Measurements from ENCODE around the gene RNF111.
A peak's percentile ranks its signal among the peaks of the same experiment; 100 is the strongest.

RNF111 gene

DNA sequence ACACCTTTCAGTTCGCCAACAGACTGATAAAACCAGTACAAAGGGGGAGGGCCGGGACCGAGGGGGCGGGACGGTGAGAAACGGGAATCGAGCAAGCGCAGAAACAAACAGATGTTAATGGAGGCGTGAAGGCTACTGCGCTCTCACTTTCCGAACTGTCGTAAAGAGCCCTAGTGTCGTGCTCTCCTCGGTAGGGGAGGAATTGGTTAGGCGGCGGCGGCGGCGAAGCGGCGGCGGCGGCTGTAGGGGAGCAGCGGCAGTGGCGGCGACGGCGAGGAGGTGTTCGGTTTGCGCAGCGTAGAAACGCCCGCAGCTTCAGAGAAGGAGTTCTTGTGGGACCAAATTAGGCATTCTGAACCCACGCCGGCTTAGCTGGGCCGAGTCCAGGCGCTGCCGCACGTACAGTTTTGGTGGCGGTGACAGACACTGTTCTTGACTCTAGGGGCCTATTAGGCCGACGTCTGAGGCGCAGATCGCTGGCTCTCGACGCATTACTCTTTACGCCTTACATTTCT is at the start of gene RNF111:
Gene RNF111 (plus strand): TSS at position 173 of the 515 bp plus-strand sequence. CDS start 43,160 bp downstream, outside the sequence.
- peak; percentile 79 for DNase-seq (ENCODE audit: low read depth, low spot score)

DNA sequence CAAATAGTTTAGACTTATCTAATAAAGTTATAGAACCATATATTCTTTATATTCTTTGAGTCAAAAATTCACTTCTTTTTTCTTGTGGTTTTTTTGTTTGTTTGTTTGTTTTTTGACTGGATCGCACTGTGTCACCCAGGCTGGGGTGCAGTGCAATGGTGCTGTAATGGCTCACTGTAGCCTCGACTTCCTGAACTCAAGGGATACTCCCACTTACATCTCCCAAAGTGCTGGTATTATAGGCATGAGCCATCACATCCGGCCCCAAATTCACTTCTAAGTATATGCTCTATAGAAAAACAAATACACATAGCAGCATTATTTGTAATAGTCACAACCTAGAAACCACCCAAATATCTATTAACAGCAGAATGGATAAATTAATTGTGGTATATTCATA is 40.3 kb upstream of the RNF111 start:
- no peak for DNase-seq (ENCODE audit: low read depth, low spot score)

DNA sequence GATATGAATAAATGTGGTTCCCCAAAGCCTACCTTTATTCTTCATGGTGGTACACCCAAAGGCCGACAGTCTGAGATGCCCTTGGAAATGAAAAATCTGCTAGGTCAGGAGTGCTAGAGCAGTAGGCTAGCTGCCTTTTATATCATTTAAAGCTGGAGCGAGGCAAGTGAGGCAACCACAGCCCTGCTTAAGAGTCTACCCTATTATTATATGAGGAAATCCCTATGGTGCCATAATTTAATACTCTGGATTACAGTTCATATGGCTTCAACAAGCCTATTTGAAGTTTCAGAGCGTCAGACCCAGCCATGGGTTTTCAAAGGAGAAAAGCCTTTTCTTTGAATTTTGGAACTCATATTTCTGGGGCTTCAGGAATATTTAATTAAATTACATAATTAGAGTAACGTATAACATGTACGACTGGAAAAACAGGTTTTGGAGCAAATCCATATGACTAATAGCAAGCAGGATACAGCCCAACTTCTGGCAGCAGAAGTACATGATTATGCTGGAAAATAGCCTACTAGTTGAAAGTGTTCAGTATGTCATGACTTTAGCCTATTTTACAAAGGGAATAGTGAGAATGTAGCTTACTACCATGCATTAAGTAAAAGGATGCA is 36.0 kb upstream of the RNF111 start:
- DNase-seq (ENCODE audit: low read depth, low spot score): no peak

DNA sequence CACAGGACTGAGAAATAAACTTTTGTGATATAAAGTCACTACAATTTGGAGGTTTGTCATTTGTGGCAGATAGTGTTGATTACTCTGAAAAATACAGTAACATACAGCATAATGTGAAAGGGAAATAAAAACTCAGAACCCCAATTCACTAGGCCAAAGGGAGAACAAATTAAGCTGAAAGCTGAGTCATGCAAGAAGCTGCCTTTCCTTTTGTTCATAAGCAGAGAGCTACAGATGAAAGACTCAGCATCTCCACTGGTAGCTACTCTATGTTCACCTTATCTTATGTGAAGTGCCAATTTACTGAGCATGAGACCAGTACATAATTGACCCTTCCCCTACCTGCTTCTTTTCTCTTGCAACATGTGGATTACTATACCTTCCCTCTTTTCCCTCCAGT is 34.7 kb upstream of the RNF111 start:
- no peak for DNase-seq (ENCODE audit: low read depth, low spot score)

DNA sequence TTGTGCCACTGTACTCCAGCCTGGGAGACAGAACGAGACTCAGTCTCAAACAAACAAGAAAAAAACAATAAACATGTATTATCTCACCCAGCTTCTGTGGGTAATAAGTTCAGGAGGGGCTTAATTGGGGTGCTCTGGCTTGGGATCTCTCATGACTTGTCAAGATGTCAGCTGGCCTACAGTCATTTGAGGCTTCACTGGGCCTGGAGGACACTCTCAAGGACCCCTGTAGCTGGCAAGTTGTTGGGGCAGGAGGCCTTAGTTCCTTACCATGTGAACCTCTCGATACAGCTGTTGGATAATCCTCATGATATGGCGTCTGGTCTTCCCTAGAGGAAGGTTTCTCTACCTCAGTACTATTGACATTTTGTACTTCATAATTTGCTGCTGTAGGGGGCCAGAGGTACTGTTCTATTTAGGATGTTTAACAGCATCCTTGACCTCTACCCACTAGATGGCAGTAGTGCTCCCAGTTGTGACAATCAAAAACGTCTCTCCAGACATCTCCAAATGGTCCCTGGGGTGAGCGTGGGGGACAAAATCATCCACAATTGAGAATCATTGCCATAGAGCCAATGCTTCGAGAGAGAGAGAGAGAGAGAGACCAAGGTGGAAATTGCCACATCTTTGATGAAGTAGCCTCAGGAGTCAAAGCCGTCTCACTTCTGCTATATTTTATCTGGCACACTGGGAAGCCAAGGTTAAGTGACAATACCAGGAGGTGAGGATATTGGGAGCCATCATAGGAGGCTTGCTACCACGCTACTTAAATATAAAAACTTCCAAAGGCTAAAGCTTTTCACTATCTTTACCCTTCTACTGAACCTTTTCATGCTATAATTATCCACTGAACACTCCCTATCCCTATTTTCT is 30.1 kb upstream of the RNF111 start:
- peak; percentile 30 for DNase-seq (ENCODE audit: low read depth, low spot score)

DNA sequence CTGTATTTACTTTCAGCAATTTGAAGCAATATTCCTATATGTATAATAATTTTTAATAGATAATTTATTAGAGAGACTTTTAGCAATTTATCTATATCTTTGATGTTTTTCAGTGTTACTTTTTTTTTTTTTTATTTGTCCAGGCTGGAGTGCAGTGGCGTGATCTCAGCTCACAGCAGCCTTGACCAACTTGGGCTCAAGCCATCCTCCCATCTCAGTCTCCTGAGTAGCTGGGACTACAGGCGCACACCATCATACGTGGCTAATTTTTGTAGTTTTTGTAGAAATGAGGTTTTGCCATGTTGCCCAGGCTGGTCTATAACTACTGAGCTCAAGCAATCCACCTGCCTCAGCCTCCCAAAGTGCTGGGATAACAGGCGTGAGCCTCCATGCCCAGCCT is 28.7 kb upstream of the RNF111 start:
- no peak for DNase-seq (ENCODE audit: low read depth, low spot score)

DNA sequence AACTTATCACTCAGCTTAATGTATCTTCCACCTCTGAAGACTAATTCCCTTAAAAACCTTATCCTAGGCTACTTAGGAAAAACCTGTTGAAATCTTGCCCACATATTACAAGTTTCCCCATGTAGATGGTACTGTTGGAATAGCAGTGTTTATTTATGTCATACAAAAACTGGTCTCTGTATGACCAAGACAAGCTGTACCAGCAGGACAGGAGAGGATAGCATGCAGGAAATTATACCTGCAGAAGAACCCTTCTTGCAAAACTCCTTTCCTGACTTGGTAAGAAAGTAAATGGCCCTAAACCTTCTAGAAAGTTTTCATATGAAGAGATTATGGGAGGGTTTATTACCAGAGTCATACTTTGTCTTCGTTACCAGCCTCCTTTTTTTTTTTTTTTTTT is 25.3 kb upstream of the RNF111 start:
- DNase-seq (ENCODE audit: low read depth, low spot score): no peak

DNA sequence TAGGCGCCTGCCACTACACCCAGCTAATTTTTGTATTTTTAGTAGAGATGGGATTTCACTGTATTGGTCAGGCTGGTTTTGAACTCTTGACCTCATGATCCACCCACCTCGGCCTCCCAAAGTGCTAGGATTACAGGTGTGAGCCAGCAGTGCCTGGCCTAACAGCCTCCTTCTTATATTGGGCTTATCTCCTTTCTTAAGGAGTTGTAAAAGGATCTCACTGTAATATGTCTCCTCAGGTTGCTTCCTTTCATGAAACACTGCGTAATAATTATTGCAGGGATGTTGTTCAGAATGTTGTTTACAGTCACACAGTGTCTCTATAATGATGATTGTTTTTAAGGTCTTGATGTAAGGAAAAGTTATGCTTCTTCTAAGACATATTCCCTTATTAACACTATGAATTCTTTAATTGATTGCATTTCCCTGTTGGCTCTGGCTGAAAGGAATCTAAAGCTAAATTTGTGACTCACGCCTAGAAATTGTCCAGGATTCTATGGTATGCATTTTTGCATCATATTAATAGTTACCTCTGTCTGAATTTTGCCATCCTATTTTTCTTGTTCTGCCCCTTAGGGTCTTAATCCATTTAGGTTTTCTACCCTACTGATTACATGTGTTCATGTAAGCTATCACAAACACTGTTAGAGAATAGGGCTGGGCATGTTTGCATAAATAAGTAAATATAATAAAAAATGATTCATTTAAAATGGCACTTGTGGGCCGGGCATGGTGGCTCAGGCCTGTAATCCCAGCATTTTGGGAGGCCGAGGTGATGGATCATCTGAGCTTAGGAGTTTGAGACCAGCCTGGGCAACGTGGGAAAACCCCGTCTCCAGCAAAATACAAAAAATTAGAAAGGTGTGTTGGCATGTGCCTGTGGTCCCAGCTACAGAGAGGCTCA is 24.5 kb upstream of the RNF111 start:
- no peak for DNase-seq (ENCODE audit: low read depth, low spot score)

DNA sequence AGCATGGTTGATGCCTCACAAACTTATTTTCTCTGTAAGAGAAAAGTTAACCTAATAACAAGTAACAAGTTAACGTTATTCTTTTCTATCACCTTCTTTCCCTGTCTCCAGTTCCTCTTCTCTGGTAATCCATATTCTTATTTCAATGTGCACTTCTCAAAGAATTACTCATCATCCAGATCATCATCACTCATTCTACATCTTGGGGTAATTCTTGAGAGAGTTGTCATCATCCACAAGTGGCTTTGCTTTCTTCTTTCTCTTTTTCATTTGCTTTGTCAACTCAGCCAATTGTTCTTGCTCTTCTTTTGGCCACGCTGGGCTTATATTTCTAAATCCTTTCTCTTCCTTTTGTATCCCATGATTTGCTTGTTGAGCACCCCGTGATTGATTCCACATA is 20.8 kb upstream of the RNF111 start:
- no peak for DNase-seq (ENCODE audit: low read depth, low spot score)

DNA sequence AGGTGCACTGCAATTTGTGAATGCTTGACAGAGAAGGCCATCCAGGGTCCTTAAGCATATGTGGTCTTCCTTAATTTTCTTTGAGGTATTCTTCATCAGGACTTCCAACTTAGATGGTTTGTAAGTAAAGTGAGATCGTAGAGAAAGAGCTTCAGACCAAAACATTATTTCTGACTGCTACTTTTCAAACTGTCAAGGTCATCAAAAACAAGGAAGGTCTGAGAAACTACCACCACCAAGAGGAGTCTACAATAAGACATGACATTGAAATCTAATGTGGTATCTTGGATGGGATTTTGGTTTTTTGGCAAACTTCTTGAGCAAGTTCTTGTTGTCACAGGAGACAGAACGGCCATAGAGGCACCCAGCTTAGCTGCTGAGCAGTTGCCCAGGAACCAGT is 20.0 kb upstream of the RNF111 start:
- no peak for DNase-seq (ENCODE audit: low read depth, low spot score)

DNA sequence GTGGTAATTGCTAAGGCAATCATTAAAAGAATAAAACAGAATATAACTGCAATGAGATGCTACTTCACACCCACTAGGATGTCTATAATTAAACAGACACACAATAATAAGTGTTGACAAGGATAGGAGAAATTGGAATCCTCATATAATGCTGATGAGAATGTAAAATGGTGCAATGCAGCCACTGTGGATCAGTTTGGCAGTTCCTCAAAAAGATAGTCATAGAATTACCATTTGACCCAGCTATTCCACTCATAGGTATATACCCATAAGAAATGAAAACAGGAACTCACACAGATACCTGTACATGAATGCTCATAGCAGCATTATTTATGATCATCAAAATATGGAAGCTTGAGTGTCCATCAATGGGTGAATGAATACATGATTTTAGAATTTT is 9.6 kb upstream of the RNF111 start:
- no peak for DNase-seq (ENCODE audit: low read depth, low spot score)

DNA sequence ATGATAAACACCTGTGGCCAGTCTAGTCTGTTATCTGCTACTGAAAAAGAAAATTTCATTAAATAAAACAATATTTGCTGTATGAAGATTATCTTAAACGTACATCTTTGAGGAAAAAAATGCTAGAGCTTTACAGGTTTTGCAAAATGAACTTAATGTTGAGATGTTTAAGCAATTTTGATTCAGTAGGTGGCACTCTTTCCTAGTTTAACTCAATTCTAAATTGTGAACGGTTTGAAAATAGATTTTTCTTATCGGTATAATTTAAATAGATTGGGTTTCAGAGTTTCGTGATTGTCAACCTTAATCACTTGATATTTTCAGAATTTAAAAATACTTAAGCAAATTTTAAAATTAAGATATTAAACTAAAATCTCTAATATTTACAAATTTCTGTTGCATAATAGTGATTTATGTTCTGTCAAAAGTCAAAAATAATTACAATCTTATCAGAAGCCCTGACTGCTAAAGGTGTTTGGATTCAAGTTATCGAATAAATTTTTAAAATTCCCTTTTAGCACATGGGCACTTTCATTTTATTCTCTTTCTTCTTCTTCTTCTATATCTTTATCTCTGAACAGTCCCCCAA is 7.0 kb upstream of the RNF111 start:
- no peak for DNase-seq (ENCODE audit: low read depth, low spot score)

DNA sequence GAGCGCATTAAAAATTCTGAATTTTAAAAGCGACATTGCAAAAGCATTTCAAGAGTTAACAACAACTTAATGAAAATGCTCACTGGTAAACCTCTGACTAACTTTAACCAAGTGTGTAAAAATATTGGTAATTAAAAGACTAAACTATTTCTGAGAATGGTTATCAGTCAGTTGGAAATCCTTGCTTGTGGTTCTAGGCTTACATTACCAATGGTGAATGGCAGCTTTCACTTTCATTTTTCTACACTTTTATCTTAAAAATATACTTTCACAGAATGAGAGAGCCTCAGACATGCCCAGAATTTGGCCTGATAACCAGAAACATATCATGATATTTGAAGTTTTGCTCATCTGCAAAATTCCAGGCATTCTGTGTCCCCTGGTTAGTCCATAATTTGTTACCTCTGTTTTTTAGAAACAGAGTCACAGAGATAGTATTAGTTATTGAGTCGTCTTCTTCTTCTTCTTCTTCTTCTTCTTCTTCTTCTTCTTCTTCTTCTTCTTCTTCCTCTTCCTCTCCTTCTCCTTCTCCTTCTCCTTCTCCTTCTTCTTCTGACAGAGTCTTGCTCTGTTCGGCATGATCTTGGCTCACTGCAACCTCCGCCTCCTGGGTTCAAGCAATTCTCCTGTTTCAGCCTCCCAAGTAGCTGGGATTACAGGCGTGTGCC is 5.5 kb upstream of the RNF111 start:
- DNase-seq (ENCODE audit: low read depth, low spot score): no peak

DNA sequence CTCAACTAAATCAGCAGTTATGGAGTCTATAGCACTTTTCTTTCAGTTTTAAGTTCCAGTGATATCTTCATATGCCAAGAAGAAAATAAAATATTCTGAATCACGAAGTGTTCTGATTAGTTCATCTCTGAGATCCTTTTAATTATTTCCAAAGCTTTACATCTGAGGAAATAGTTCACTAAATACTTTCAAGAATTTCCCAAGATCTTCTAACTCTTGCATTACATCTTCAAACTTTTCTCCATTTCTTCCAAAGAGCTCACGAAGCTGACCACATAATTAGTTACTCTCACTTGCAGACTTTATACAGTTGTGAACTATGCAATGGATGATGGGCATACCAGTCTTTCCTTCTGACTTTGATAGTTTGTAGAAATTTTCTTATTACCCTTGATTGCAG is 4.2 kb upstream of the RNF111 start:
- no peak for DNase-seq (ENCODE audit: low read depth, low spot score)

DNA sequence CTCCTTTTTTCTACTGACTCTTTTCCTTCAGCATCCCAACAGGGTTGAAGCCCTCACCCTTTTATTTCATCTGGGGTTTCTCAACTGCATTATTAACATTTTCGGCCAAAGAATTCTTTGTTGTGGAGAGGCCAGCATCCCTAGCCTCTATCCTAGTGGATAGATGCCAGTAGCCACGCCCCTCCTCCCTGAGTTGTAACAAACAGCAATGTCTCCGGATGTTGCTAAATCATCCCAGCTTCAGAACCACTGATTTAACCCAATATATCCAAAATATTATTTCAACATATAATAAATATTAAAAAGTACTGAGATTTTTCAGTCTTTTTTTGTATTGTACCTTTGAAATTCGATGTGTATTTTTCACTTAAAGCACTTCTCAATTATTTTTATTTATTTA is 2.0 kb upstream of the RNF111 start:
- DNase-seq (ENCODE audit: low read depth, low spot score): no peak

DNA sequence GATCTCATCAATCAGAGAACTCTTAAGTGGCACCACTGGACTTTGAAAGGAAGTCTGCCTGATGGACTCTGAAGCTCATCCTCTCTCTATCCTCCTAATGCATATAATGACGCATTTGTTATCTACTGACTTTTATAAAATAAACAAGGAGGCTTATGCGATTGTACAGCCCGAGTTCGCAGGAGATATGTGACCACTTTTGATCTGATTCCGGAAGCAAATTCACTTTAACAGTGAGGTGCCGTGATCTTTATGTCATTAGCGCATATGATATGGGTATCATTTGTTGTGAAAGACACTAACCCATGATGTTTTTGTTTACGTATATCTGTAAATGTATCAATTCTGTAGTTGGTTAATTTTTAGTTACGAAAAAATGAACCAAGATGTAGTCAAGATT is 427 bp upstream of the RNF111 start:
- no peak for DNase-seq (ENCODE audit: low read depth, low spot score)

DNA sequence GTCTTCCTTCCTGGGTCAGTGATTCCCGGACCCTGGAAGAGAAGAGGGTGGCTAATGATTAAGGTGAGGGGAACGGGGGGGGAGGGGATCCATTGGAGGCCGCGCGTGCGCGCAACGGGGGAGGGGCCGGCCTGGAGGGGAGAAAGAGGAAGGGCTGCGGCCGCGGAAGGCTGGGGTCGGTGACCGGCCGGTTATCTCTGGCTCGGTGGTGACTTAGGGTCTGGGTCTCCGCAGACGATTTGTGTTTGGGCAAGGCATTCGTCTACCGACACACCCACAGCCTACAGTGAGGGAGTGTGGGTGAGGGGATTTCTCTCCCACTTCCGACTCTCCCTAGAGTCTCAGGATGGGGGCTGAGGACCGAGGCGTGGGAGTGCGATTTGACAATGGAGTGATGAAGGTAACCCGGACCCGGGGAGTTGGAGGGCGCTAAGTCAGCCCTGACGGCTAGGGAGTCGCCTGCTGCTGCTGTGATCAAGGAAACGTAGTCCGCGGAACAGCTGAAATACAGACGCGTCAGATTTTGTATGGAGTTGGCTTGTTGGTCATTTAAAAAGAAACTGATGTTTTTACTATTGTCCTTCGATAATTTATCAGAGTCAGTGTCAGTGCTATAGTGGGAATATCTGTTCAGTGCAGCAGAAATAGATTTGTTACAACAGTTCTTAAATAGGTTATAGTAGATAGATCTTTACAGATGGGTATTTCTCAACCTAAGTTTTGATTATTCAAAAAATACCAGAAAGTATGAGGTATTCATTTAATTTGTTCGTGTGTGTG is 733 bp downstream of the RNF111 start:
- no peak for DNase-seq (ENCODE audit: low read depth, low spot score)

DNA sequence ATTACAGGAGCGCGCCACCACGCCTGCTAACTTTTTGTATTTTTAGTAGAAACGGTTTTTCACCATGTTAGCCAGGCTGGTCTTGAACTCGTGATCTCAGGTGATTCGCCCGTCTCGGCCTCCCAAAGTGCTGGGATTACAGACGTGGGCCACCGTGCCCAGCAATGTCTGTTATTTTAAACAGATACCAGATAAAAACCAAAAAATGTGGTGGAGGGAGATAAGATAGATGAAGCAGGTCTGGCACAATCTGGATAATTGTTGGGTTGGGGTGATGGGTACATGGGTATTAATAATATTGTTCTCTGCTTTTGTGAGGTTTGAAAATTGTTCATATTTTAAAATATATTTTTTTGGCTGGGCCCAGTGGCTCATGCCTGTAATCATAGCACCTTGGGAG is 4.7 kb downstream of the RNF111 start:
- DNase-seq (ENCODE audit: low read depth, low spot score): no peak

DNA sequence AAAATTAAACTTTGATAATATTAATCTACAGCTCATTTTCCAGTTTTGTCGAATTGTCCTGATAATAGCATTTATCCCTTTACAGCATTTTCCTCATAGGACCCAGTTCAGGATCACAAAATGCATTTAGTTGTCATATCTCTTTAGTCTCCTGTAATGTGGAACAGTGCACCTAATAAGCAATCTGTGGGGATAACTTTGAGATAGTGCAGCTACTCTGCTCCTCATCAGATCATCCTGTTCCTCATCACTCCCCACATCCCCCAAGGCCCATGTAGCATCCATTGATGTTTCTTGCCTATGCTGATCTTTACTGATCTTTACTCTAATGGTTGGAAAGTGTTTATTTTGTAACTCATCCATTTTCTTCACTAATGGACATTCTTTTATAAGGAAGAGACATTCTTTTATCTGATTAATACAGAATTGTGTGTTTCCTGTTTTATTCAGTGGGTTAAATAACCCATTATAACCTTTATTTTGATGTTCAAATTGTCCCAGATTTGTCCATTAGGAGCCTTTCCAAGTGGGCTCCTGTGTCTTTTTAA is 7.5 kb downstream of the RNF111 start:
- DNase-seq (ENCODE audit: low read depth, low spot score): no peak

DNA sequence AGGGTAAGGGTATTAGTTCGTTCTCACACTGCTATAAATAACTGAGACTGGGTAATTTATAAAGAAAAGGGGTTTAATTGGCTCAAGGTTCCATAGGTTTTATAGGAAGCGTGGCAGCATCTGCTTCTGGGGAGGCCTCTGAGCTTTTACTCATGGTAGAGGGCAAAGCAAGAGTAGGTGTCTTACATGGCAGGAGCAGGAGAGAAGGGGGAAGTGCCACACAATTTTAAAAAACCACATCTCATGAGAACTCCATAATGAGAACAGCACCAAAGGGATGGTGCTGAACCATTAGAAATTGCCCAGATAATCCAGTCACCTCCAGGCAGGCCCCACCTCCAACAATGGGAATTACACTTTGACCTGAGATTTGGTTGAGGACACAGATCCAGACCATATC is 12.2 kb downstream of the RNF111 start:
- DNase-seq (ENCODE audit: low read depth, low spot score): no peak
